ENCODE measurements around the gene ZNF821.

DNA sequence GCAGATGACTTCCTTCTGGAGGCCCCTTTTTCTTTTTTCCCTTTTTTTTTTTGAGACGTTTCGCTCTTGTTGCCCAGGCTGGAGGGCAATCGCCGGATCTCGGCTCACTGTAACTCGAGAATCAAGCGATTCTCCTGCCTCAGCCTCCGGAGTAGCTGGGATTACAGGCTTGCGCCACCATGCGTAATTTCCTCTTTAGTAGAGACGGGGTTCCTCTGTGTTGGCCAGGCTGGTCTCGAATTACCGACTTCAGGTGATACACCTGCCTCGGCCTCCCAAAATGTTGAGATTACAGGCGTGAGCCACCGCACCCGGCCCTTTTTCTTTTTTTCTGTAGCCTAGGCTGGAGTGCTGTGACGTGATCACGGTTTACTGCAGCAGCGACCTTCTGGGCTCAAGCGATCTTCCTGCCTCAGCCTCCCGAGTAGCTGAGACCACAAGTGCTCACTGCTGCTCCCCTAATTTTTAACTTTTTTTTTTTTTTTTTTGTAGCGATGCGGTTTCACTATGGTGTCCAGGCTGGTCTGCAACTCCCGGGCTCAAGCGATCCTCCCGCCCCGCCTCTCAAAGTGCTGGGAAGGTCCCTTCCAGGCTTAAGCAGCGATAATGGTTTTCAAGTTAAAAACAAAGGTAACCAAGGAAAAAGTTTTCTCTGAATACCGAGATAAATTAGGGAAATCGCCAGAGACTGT is 10.4 kb upstream of the ZNF821 start:
- TF ChIP-seq, protein P1, sequence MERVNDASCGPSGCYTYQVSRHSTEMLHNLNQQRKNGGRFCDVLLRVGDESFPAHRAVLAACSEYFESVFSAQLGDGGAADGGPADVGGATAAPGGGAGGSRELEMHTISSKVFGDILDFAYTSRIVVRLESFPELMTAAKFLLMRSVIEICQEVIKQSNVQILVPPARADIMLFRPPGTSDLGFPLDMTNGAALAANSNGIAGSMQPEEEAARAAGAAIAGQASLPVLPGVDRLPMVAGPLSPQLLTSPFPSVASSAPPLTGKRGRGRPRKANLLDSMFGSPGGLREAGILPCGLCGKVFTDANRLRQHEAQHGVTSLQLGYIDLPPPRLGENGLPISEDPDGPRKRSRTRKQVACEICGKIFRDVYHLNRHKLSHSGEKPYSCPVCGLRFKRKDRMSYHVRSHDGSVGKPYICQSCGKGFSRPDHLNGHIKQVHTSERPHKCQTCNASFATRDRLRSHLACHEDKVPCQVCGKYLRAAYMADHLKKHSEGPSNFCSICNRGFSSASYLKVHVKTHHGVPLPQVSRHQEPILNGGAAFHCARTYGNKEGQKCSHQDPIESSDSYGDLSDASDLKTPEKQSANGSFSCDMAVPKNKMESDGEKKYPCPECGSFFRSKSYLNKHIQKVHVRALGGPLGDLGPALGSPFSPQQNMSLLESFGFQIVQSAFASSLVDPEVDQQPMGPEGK (CRISPR knock-in tag; IDR thresholded peaks at IDR 0.05; ENCODE audit: borderline replicate concordance) = no peak
- TF ChIP-seq ARNTL (CRISPR knock-in tag; IDR thresholded peaks at IDR 0.05; ENCODE audit: borderline replicate concordance, low read depth) (no peak), ZFP30 (CRISPR knock-in tag; IDR thresholded peaks at IDR 0.05) (no peak), ZC3H10 (CRISPR knock-in tag; IDR thresholded peaks at IDR 0.05) (no peak), SNAI2 (CRISPR knock-in tag; IDR thresholded peaks at IDR 0.05) (no peak), ZFP3 (CRISPR knock-in tag; IDR thresholded peaks at IDR 0.05) (no peak), ISL1 (CRISPR knock-in tag; IDR thresholded peaks at IDR 0.05) (no peak), PPARA (CRISPR knock-in tag; IDR thresholded peaks at IDR 0.05; ENCODE audit: borderline replicate concordance) (no peak), ESRRG (CRISPR knock-in tag; IDR thresholded peaks at IDR 0.05) (no peak), BACH2 (CRISPR knock-in tag; IDR thresholded peaks at IDR 0.05; ENCODE audit: borderline replicate concordance) (no peak)
- TF ChIP-seq, protein P2, sequence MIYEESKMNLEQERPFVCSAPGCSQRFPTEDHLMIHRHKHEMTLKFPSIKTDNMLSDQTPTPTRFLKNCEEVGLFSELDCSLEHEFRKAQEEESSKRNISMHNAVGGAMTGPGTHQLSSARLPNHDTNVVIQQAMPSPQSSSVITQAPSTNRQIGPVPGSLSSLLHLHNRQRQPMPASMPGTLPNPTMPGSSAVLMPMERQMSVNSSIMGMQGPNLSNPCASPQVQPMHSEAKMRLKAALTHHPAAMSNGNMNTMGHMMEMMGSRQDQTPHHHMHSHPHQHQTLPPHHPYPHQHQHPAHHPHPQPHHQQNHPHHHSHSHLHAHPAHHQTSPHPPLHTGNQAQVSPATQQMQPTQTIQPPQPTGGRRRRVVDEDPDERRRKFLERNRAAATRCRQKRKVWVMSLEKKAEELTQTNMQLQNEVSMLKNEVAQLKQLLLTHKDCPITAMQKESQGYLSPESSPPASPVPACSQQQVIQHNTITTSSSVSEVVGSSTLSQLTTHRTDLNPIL (CRISPR knock-in tag; IDR thresholded peaks at IDR 0.05; ENCODE audit: low read depth) = no peak

Data from SK-N-SH treated with all-trans-retinoic acid at 6 μM for 48 hours (cell line).